Measurements from ENCODE around the gene PLEKHA4.
"Not testable (repeated sequence)": the region's sequence is repeated elsewhere in the genome, so short reads cannot be mapped to it uniquely, and the experiment has no call there.

Gene PLEKHA4

DNA sequence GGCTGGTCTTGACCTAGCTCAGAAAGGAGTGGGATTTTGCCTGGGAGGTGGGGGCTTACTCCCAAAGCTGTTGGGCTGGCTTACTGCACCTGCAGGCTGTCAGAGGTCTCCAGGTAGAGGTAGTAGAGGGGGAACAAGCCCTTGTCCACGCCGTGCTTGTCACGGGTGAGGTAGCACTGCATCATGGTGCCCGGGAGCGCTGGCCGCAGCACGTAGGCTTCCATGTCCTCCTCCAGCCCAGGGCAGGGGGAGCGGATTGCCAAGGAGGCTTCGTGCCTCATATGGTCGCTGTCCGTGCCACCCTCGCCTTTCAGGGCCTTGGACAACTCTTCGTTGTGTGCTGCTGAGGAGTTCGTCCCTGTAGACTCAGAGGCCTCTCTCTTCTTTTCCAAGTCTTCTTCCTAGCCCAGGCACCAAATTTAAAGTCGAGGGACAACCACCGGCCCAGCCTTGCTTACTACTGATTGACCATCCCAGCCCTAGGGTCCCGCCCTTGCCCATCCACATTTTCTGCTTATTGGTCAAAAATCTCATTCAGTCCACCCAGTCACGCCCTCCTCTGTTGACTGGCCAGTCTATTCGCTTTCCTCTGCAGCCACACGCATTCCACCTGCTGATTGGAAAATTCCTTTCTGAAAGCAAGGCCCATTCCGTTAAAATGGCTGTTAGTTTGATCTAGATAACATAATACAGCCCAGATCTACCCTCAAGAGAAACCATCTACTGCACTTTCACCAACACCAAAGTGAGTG, 19.6 kb upstream of the PLEKHA4 start:
- no peak for DNase-seq

GRCh38 chr19:48883726-48884125, 15.3 kb upstream of the PLEKHA4 start:
- no peak for DNase-seq

GRCh38 chr19:48881741-48882657, 13.6 kb upstream of the PLEKHA4 start:
- DNase-seq, result no peak

DNA sequence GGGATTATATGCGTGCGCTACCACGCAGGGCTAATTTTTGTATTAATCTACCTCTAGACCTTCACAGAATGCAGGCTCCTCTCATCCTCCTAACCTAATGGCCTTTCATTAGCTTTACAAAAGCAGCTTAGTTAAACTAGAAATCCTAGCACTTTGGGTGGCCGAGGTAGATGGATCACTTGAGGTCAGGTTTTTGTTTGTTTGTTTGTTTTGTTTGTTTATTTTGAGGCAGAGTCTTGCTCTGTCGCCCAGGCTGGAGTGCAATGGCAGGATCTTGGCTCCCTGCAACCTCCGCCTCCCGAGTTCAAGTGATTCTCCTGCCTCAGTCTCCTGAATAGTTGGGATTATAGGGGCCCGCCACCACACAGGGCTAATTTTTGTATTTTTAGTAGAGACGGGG, 11.3 kb upstream of the PLEKHA4 start:
- DNase-seq, result not testable (repeated sequence)

GRCh38 chr19:48879025-48879637, 10.7 kb upstream of the PLEKHA4 start:
- DNase-seq, result no peak

GRCh38 chr19:48878196-48879024, 10.0 kb upstream of the PLEKHA4 start:
- DNase-seq, result no peak

GRCh38 chr19:48877855-48878195, 9.4 kb upstream of the PLEKHA4 start:
- no peak for DNase-seq

DNA sequence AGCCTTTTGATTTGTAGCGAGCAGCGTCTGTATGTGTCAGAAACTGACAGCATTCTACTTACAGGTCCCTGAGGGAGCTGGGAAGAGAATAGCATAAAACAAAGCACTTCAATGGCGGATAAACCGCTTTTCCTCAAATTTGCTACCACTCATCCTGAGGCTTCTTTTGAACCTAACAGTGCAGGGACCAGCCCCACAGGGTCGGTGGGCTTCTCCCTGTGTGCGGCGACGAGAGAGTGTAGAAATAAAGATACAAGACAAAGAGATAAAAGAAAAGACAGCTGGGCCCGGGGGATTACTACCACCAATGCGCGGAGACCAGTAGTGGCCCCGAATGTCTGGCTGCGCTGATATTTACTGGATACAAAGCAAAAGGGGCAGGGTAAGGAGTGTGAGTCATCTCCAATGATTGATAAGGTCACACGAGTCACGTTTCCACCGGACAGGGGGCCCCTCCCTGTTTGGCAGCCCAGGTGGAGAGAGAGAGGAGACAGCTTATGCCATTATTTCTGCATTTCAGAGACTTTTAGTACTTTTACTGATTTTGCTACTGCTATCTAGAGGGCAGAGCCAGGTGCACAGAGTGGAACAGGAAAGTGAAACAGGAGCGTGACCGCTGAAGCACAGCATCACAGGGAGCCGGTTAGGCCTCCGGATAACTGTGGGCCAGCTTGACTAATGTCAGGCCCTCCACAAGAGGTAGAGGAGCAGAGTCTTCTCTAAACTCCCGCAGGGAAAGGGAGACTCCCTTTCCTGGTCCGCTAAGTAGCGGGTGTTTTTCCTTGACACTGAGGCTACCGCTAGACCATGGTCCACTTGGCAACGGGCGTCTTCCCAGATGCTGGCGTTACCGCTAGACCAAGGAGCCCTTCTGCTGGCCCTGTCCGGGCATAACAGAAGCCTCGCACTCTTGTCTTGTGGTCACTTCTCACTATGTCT, 7.9 kb upstream of the PLEKHA4 start:
- not testable (repeated sequence) for DNase-seq

DNA sequence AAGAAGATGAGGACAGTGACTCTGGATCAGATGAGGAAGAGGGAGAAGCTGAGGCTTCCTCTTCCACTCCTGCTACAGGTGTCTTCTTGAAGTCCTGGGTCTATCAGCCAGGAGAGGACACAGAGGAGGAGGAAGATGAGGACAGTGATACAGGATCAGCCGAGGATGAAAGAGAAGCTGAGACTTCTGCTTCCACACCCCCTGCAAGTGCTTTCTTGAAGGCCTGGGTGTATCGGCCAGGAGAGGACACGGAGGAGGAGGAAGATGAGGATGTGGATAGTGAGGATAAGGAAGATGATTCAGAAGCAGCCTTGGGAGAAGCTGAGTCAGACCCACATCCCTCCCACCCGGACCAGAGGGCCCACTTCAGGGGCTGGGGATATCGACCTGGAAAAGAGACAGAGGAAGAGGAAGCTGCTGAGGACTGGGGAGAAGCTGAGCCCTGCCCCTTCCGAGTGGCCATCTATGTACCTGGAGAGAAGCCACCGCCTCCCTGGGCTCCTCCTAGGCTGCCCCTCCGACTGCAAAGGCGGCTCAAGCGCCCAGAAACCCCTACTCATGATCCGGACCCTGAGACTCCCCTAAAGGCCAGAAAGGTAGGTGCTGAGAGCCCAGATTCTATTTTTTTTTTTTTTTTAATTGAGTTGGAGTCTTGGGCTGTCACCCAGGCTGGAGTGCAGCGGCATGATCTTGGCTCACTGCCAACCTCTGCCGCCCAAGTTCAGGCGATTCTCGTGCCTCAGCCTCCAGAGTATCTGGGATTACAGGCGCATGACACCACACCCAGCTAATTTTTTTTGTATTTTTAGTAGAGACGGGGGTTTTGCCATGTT, 6.1 kb upstream of the PLEKHA4 start:
- DNase-seq, result no peak

DNA sequence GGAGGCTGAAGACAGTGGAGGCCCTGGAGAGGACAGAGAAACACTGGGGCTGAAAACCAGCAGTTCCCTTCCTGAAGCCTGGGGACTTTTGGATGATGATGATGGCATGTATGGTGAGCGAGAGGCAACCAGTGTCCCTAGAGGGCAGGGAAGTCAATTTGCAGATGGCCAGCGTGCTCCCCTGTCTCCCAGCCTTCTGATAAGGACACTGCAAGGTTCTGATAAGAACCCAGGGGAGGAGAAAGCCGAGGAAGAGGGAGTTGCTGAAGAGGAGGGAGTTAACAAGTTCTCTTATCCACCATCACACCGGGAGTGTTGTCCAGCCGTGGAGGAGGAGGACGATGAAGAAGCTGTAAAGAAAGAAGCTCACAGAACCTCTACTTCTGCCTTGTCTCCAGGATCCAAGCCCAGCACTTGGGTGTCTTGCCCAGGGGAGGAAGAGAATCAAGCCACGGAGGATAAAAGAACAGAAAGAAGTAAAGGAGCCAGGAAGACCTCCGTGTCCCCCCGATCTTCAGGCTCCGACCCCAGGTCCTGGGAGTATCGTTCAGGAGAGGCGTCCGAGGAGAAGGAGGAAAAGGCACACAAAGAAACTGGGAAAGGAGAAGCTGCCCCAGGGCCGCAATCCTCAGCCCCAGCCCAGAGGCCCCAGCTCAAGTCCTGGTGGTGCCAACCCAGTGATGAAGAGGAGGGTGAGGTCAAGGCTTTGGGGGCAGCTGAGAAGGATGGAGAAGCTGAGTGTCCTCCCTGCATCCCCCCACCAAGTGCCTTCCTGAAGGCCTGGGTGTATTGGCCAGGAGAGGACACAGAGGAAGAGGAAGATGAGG, 5.3 kb upstream of the PLEKHA4 start:
- no peak for DNase-seq

GRCh38 chr19:48872884-48873475, 4.6 kb upstream of the PLEKHA4 start:
- DNase-seq, result peak; percentile 22

- peak; percentile 94 for DNase-seq
These were observed 3.9 kb upstream of the PLEKHA4 start, which contains the start of gene PPP1R15A for GRCh38 chr19:48872182-48872883. PPP1R15A (plus strand) TSS chr19:48872421; CDS start chr19:48873234, 813 bp downstream.

- not testable (repeated sequence) for DNase-seq
These were observed 3.2 kb upstream of the PLEKHA4 start for GRCh38 chr19:48871471-48872181.

- no peak for DNase-seq
These were observed 1.6 kb upstream of the PLEKHA4 start for GRCh38 chr19:48870048-48870447.

GRCh38 chr19:48867746-48868113, 687 bp downstream of the PLEKHA4 start:
- no peak for DNase-seq

DNA sequence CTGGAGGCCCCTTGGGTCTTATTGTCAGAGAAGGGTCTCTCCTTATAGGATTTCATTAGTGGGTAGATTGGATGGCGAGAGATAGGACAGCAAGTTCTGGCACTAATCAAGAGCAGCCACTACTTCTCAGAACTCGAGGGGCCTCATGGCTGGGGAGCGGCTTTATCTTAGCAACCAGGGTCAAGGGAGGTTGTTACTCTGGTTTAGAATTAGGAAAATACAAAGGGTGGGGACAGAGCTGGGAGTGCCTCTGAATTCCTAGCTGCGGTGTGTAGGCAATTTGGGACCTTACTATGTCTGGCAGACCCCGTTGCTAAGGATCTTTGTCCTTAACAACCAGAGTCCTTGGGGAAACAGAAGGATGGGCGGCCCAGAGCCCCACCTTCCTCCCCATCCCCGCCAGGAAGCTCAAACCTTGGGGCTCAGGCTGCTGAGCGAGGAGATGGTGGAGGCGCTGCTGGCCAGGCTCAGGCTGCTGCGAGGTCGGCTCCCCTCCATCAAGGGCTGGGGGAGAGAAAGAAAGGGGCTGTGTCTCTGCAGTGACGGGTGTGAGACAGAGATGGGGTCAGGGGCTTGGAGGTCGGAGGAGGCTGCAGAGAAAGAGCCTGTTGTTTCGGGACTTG, 1.2 kb downstream of the PLEKHA4 start:
- DNase-seq, result no peak

- DNase-seq, result no peak
These were observed 1.7 kb downstream of the PLEKHA4 start for GRCh38 chr19:48866692-48867091.
